Activated CD4-positive, alpha-beta memory T cell treated with anti-CD3 and anti-CD28 coated beads for 36 hours (primary cell): ENCODE measurements around the gene KLHL26. TPM values are rescaled to one million over a fixed set of nuclear protein-coding genes. Genes with fewer than 3 reads are reported as not detected.

Experiments used
- total RNA-seq, 2 experiments: library from RNA; stranded (reverse); gene quantifications; one replicate each; pipeline ENCODE4 v1.2.3, GENCODE V29; 2021

The KLHL26 gene
- total RNA-seq, 2 experiments from 2014 or later = 10.7 to 11.0 TPM

Other genes with a start within 250 kb of the KLHL26 start
- gene LRRC25, start 239.4 kb upstream of the KLHL26 start, total RNA-seq = not detected
- gene SSBP4, start 217.6 kb upstream of the KLHL26 start, total RNA-seq = 100 to 1,000 TPM in 1 of 2 experiments, 10 to 100 TPM in 1; 97.9 to 102 TPM
- gene ISYNA1, start 198.9 kb upstream of the KLHL26 start, total RNA-seq = 10 to 100 TPM; 19.3 to 20.0 TPM
- gene ELL, start 115.0 kb upstream of the KLHL26 start, total RNA-seq = 10 to 100 TPM; 24.7 to 29.7 TPM
- gene FKBP8, start 93.5 kb upstream of the KLHL26 start, total RNA-seq = 100 to 1,000 TPM; 232 to 236 TPM
- 100 to 1,000 TPM; 112 to 114 TPM for gene KXD1, start 79.2 kb upstream of the KLHL26 start, total RNA-seq
- gene UBA52, start 65.2 kb upstream of the KLHL26 start, total RNA-seq = 1,000 to 10,000 TPM; 1,569 to 1,601 TPM
- gene REX1BD, start 48.2 kb upstream of the KLHL26 start, total RNA-seq = 10 to 100 TPM; 97.6 to 99.3 TPM
- not detected for gene CRLF1, start 30.2 kb upstream of the KLHL26 start, total RNA-seq
- under 1 TPM; 0.24 to 0.40 TPM for gene TMEM59L, start 24.2 kb upstream of the KLHL26 start, total RNA-seq
- gene CRTC1, start 46.7 kb downstream of the KLHL26 start, total RNA-seq = 1 to 10 TPM; 5.6 to 6.3 TPM
- gene COMP, start 154.3 kb downstream of the KLHL26 start, total RNA-seq = not detected
- gene UPF1, start 194.9 kb downstream of the KLHL26 start, total RNA-seq = 10 to 100 TPM; 71.7 to 77.2 TPM